NOMO-1 treated with dmso at 0.1 percent for 144 hours (cell line): Measurements from ENCODE around the gene OLAH.

ENCODE experiments used
- DNase-seq: peaks from one replicate; lab custom pipeline; 2025; ENCODE audit not compliant: unreplicated experiment; lab: John Stamatoyannopoulos, UW

The OLAH gene

DNA sequence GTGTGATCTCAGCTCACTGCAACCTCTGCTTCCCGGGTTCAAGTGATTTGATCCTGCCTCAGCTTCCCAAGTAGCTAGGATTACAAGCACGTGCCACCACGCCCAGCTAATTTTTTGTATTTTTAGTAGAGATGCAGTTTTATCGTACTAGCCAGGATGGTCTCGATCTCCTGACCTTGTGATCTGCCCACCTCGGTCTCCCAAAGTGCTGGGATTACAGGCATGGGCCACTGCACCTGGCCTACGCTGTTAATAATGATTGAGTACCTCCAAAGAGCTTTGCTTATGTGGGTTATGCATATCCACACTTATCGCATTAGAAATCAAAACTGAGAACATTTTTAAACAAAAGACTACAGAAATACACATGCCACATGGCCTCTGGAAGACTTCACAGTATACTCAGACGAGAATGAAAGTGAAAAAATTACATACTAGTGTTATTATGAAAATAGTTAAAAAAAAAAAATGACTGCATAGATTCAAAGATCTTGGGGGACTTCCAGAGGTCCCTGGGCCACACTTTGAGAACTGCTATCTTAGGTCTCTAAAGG is 78.8 kb downstream of the OLAH start:
- no peak for DNase-seq
